Activated B cell treated with CpG ODN at 0.5 μM for 24 hours (primary cell): ENCODE data around the gene HHAT. TPM values are rescaled to one million over a fixed set of nuclear protein-coding genes. Genes with fewer than 3 reads are reported as not detected.

Source experiments
- ATAC-seq: fragments of 200-7000 bp; cut with Tn5 transposase; one replicate; pipeline ENCODE4 v1.10.0; 2021; ENCODE audit warnings: low read depth, mild to moderate bottlenecking, moderate library complexity
- CTCF ChIA-PET: fragments of 350-600 bp; sonication (Branson Sonifier 250); formaldehyde crosslinking; loops from one replicate; lab custom pipeline; 2021; ENCODE audit warnings: antibody characterized with exemption; lab: Charles Lee
- POLR2A ChIA-PET: fragments of 350-600 bp; sonication (Branson Sonifier 250); formaldehyde crosslinking; loops from one replicate; lab custom pipeline; 2021; ENCODE audit warnings: antibody characterized with exemption; lab: Charles Lee
- DNase-seq: peaks from one replicate; pipeline ENCODE4 v3.0.0; 2022
- H3K27ac Mint-ChIP-seq: one replicate; pipeline ENCODE4 v1.8.0; 2020; ENCODE audit warnings: mixed read lengths
- H3K27me3 Mint-ChIP-seq: one replicate; pipeline ENCODE4 v1.8.0; 2021; ENCODE audit warnings: mixed read lengths
- H3K36me3 Mint-ChIP-seq: one replicate; pipeline ENCODE4 v1.8.0; 2021; ENCODE audit warnings: low read depth, mixed read lengths
- H3K4me1 Mint-ChIP-seq: one replicate; pipeline ENCODE4 v1.8.0; 2021; ENCODE audit warnings: mixed read lengths
- H3K4me3 Mint-ChIP-seq: one replicate; pipeline ENCODE4 v1.8.0; 2020; ENCODE audit warnings: mild to moderate bottlenecking, mixed read lengths
- H3K9me3 Mint-ChIP-seq: one replicate; pipeline ENCODE4 v1.8.0; 2020; ENCODE audit warnings: mixed read lengths
- intact Hi-C: fragments of 100-400 bp; cut with micrococcal nuclease; formaldehyde crosslinking; loops from one replicate; pipeline ENCODE4 v1.15.1; 2024
- total RNA-seq: library from RNA; stranded (reverse); gene quantifications from 2 replicates; pipeline ENCODE4 v1.2.3, GENCODE V29; 2022
- TF ChIP-seq, protein P1 (sequence below): fragments of 200-600 bp; IDR thresholded peaks from one replicate; pipeline ENCODE4 v1.8.0; 2022; ENCODE audit warnings: antibody characterized with exemption, mild to moderate bottlenecking

HHAT gene
- total RNA-seq, 1 donor from 2014 or later: 8.5 TPM

DNA sequence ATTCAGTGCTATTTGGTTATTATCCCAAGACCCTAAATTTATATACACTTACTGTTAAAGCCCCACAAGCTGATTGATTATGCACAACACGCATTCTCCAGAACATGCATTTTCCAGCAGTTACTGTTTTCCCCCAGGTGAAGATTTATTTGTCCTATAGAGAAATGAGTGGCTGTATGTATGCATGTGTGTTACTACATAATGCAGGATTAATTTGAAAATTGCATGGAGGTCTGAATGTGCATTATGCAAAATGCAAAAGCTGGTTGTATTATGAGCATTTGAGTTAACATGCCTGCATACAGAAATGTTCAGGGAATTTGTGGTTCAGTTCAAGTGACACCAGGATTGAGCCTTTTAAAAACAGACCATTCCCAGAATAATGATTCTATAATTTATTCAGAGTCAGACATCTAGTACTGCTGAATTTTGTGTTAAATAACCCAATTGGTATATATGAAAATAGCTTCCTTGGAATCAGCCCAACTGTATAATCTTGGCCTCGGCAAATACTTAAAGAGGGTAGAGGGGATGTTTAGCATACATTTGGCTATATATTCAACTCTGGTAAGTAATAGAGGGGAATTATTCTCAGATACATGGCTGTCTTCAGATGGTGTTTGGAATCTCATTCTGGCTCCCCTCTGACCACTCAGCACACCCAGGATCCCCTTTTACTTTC, 320.0 kb downstream of the HHAT start:
- TF ChIP-seq, protein P1, sequence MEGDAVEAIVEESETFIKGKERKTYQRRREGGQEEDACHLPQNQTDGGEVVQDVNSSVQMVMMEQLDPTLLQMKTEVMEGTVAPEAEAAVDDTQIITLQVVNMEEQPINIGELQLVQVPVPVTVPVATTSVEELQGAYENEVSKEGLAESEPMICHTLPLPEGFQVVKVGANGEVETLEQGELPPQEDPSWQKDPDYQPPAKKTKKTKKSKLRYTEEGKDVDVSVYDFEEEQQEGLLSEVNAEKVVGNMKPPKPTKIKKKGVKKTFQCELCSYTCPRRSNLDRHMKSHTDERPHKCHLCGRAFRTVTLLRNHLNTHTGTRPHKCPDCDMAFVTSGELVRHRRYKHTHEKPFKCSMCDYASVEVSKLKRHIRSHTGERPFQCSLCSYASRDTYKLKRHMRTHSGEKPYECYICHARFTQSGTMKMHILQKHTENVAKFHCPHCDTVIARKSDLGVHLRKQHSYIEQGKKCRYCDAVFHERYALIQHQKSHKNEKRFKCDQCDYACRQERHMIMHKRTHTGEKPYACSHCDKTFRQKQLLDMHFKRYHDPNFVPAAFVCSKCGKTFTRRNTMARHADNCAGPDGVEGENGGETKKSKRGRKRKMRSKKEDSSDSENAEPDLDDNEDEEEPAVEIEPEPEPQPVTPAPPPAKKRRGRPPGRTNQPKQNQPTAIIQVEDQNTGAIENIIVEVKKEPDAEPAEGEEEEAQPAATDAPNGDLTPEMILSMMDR: no peak
- ChIA-PET POLR2A (no interaction called here), CTCF (no interaction called here)
- no peak for DNase-seq
- Mint-ChIP-seq H3K4me1 (no peaks in the 10 kb centered on the region), H3K27ac (no peak overlapping the region), H3K9me3 (no peaks in the 10 kb centered on the region), H3K36me3 (no peaks in the 10 kb centered on the region), H3K27me3 (no peaks in the 10 kb centered on the region), H3K4me3 (no peak overlapping the region)
- intact Hi-C loops: no loop called here
- ATAC-seq: no peak

DNA sequence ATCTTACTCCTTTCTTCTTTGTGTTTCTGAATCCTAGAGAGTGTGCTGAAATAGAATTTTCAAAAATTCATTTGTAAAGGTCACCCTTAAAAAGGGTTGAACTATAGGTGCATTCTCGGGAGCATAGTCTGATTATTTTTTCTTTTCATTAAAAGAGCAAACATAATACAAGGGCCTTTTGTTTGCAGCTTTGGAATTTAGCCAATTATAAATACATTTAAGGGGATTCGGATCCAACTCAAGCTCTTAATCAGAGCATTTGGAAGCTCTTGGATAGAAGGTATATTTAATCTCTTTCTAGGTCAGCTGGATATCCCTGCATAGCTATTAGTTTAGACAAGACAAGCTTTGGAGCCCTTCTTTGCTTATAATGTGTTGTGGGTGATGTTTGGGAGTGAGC, 321.7 kb downstream of the HHAT start:
- Mint-ChIP-seq H3K4me3 (no peak overlapping the region), H3K27me3 (no peaks in the 10 kb centered on the region)
- CTCF ChIA-PET: no interaction called here

DNA sequence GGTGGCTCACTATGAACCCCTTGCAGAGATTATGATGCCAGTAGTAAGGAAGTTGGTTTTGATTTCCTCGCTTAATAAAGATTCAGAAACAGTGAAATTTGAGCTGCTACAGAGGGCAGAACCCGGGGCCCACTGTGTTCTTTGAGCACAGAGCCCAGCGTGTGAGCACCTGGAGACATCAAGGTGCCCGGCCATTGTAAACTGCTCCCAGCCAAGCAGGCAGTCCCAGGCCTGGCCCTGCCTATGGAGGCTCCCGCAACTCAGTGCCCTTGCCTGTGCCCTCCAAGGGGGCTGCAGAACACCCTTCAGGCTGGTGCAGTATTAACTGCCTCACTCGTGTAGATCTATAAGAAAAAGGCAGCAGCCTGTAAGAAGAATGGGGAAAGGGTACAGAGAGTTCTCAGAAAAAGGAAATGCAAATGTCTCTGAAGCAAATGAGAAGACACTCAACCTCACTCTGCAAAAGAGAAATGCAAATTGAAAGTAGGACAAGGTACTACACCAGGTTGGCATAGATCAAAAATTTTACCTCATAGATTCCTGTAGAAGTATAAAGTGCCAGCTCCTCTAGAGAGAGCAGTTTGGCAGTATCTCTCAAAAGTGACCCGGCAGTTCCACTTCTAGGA, 323.7 kb downstream of the HHAT start:
- TF ChIP-seq, protein P1: no peak
- no peak overlapping the region for H3K27ac Mint-ChIP-seq
- H3K27me3 Mint-ChIP-seq: no peaks in the 10 kb centered on the region
- ChIA-PET POLR2A (no interaction called here), CTCF (no interaction called here)
- no peak for DNase-seq
- no peak for ATAC-seq
- no peaks in the 10 kb centered on the region for H3K36me3 Mint-ChIP-seq
- no peaks in the 10 kb centered on the region for H3K4me1 Mint-ChIP-seq
- H3K9me3 Mint-ChIP-seq: no peaks in the 10 kb centered on the region
- intact Hi-C loops: no loop called here
- H3K4me3 Mint-ChIP-seq: no peak overlapping the region

More for the DNA sequence above, 321.7 kb downstream of the HHAT start:
- DNase-seq (no peak), ATAC-seq (no peak)
- TF ChIP-seq, protein P1: no peak
- no peaks in the 10 kb centered on the region for H3K4me1 Mint-ChIP-seq
- H3K9me3 Mint-ChIP-seq: no peaks in the 10 kb centered on the region
- intact Hi-C loops: no loop called here
- POLR2A ChIA-PET: no interaction called here
- H3K27ac Mint-ChIP-seq: no peak overlapping the region
- H3K36me3 Mint-ChIP-seq: no peaks in the 10 kb centered on the region

DNA sequence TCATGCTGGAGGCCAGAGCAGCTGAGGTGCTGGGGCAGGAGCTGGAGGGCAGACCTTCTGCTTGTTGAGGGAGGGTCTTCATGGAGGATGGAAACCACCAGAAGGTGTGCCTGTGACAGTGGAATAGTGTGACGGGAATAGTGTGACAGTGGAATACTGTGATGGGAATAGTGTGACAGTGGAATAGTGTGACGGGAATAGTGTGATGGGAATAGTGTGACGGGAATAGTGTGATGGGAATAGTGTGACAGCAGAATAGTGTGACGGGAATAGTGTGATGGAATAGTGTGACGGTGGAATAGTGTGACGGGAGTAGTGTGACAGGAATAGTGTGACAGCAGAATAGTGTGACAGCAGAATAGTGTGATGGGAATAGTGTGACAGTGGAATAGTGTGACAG, 325.1 kb downstream of the HHAT start:
- Mint-ChIP-seq H3K36me3 (no peaks in the 10 kb centered on the region), H3K9me3 (no peaks in the 10 kb centered on the region), H3K27ac (no peak overlapping the region), H3K4me1 (no peaks in the 10 kb centered on the region), H3K4me3 (no peak overlapping the region), H3K27me3 (no peaks in the 10 kb centered on the region)
- no peak for DNase-seq
- intact Hi-C loops: no loop called here
- CTCF ChIA-PET: no interaction called here
- POLR2A ChIA-PET: no interaction called here
- no peak for ATAC-seq
- TF ChIP-seq, protein P1: no peak

DNA sequence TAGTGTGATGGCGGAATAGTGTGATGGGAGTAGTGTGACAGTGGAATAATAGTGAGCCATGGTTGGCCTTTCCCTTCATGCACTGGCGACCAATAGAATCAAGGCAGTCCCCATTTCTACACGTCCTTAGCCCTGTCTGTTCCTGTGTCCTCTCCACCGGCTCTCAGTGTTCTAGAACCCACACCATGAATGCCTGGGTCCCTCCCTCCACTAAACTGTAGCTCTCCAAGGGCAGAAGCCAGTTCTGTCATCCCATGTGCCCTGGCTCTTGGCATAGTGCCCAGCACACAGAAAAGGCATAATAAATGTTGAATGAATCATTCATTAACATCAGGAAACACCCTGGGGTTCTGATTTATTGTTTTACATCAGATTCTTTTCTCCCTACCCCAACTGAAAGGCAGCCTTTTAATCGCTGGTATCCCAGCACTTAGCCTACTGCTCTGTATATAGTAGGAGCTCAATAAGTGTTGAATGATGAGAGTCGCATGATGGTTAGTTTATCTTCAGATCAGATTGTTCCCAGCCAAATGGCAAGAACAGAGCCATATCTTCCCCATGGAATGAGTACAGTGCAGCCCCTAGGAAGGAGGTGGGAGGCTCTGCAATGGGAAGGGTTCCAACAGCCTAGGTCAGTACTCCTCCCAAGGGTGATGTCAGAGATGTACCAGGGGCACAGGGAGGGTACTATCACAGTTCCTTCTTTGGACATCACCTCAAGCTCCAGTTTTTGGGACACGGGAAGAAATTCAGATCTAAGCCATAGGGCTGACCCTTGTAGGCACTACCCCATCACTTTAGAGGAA, 325.7 kb downstream of the HHAT start:
- intact Hi-C loops: no loop called here
- H3K9me3 Mint-ChIP-seq: no peaks in the 10 kb centered on the region
- DNase-seq (no peak), ATAC-seq (peak; percentile 25)
- no peaks in the 10 kb centered on the region for H3K36me3 Mint-ChIP-seq
- no peaks in the 10 kb centered on the region for H3K27me3 Mint-ChIP-seq
- H3K27ac Mint-ChIP-seq: no peak overlapping the region
- no peaks in the 10 kb centered on the region for H3K4me1 Mint-ChIP-seq
- CTCF ChIA-PET: no interaction called here
- H3K4me3 Mint-ChIP-seq: no peak overlapping the region
- TF ChIP-seq, protein P1: no peak
- POLR2A ChIA-PET: no interaction called here
